Spinal cord (tissue), 10 donors: ENCODE data around the gene ATP8A2. TPM values are rescaled to one million over a fixed set of nuclear protein-coding genes. Genes with fewer than 3 reads are reported as not detected.

Experiments used
- DNase-seq, 6 donors: peaks; one replicate each; pipeline versions ENCODE4 v3.0.0 to v3.0.0-alpha.2; 2013 to 2015; ENCODE audit warnings: low spot score in 6 of 6, low read depth in 4 of 6
- H3K27ac ChIP-seq: one replicate; pipeline ENCODE4 v1.5.1; 2013; ENCODE audit warnings: low read depth, low read length, control low read depth
- H3K27me3 ChIP-seq: one replicate; pipeline ENCODE4 v1.6.1; 2013; ENCODE audit warnings: low read length; ENCODE audit not compliant: control insufficient read depth, insufficient read depth
- H3K36me3 ChIP-seq: one replicate; pipeline ENCODE4 v1.6.1; 2013; ENCODE audit warnings: low read length; ENCODE audit not compliant: control insufficient read depth, insufficient read depth
- H3K4me1 ChIP-seq: one replicate; pipeline ENCODE4 v1.6.1; 2013; ENCODE audit warnings: low read length; ENCODE audit not compliant: control insufficient read depth, insufficient read depth
- H3K4me3 ChIP-seq: one replicate; pipeline ENCODE4 v1.5.1; 2013; ENCODE audit warnings: low read depth, low read length, control low read depth
- H3K9me3 ChIP-seq: one replicate; pipeline ENCODE4 v1.6.1; 2013; ENCODE audit warnings: low read length; ENCODE audit not compliant: control insufficient read depth, insufficient read depth
- WGBS: methylation state at CpG from one replicate; pipeline ENCODE4 v1.1.5; 2013; ENCODE audit warnings: missing lambda C conversion rate; ENCODE audit not compliant: insufficient coverage; 5-methylcytosine and 5-hydroxymethylcytosine counted together
- polyA plus RNA-seq, 2 donors: library from polyadenylated mRNA; unstranded; fragments of 120-200 nt; gene quantifications; one replicate each; pipeline ENCODE4 v1.2.1, GENCODE V29; 2013; ENCODE audit not compliant: insufficient read length in 2 of 2
- total RNA-seq, 2 donors: library from RNA; depleted of rRNA in 1 of 2; stranded (reverse); fragments of 120-200 nt in 1 of 2; fragments of >200 nt in 1 of 2; gene quantifications; one replicate each; pipeline versions ENCODE4 v1.2.3 to v1.2.4, GENCODE V29; 2013 to 2014
- donor health status: healthy.

Gene ATP8A2
- total and polyA plus RNA-seq, 4 donors = 14.9 to 59.0 (median 28.0) TPM

GRCh38 chr13:25873242-25873612 lies 501.5 kb downstream of the ATP8A2 start:
- no CpG with 5 or more reads among the region's 2 CpGs for WGBS
- Histone ChIP-seq H3K27ac (no peak overlapping the region), H3K27me3 (no peaks in the 10 kb centered on the region), H3K9me3 (no peaks in the 10 kb centered on the region), H3K4me3 (no peak overlapping the region), H3K4me1 (no peaks in the 10 kb centered on the region), H3K36me3 (no peaks in the 10 kb centered on the region)
- no peak for DNase-seq

GRCh38 chr13:25874064-25874737 lies 502.4 kb downstream of the ATP8A2 start:
- Histone ChIP-seq H3K9me3 (no peaks in the 10 kb centered on the region), H3K4me3 (no peak overlapping the region), H3K27ac (no peak overlapping the region), H3K36me3 (no peaks in the 10 kb centered on the region), H3K4me1 (no peaks in the 10 kb centered on the region), H3K27me3 (no peaks in the 10 kb centered on the region)
- 88% methylated on average over 7 of the region's 11 CpGs for WGBS
- no peak for DNase-seq

DNA sequence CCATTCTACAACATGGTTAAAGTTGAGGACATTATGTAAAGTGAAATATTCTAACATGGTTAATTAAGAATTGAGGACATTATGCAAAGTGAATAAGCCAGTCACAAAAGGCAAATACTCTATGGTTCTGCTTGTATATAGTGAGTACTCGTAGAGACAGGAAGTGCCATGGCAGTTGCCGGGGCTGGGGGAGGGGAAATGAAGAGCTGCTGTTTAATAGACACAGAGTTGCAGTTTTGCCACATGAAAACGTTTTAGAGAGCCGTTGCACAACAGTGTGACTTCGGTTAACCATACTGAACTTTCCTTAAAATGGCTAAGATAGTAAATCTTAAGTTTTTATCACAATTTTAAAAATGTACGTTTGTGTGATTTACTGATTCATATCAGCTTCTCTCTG lies 503.1 kb downstream of the ATP8A2 start:
- no peak overlapping the region for H3K27ac ChIP-seq
- no peaks in the 10 kb centered on the region for H3K36me3 ChIP-seq
- DNase-seq = no peak
- H3K4me3 ChIP-seq = no peak overlapping the region
- H3K27me3 ChIP-seq = no peaks in the 10 kb centered on the region
- no peaks in the 10 kb centered on the region for H3K9me3 ChIP-seq
- no peaks in the 10 kb centered on the region for H3K4me1 ChIP-seq
- WGBS = no CpG with 5 or more reads among the region's 6 CpGs

DNA sequence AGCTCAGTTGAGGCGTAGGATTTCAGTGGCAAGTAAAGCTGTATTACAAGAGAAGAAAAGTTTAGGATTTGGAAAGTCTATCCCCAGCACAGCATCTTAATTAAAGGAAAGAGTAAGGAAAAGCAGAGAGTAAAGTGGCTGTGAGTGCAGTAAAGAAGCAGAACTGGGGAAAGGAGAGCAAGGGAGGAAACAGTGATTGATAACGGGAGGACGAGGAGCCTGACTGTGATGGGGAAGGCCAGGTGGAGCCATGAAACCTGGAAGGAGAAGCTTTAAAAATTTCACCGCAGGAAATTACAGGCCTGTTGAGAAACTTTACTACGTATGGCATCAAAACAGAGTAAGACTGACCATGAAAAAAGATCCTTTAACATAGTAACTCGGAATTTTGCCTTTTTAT lies 504.5 kb downstream of the ATP8A2 start:
- Histone ChIP-seq H3K27ac (no peak overlapping the region), H3K4me3 (no peak overlapping the region), H3K9me3 (no peaks in the 10 kb centered on the region), H3K36me3 (no peaks in the 10 kb centered on the region), H3K4me1 (no peaks in the 10 kb centered on the region), H3K27me3 (no peaks in the 10 kb centered on the region)
- no peak for DNase-seq
- 77% methylated on average over 3 of the region's 6 CpGs for WGBS

DNA sequence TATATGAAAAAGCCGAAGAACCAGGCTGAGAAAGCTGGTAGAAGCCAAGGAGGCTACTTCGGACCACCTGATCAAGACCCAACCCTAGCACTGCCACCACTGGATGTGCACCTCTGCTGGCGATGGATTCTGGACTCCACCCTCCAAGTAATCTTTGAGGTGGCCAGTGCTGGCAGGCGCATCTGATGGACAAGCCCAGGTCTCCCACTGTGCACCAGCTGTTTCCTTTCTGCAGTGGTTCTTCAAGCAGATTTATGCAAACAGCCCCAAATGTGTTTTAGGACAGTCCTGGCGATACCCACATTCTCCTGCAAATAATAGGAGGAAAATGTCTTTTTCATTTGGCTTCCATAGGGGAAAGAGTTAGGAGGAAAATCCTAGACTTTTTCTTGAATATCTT lies 507.7 kb downstream of the ATP8A2 start:
- H3K27me3 ChIP-seq = peaks cover 6% of the 10 kb centered on the region
- 81% methylated on average over 3 of the region's 5 CpGs for WGBS
- no peaks in the 10 kb centered on the region for H3K36me3 ChIP-seq
- H3K27ac ChIP-seq = no peak overlapping the region
- H3K9me3 ChIP-seq = no peaks in the 10 kb centered on the region
- H3K4me3 ChIP-seq = no peak overlapping the region
- peaks cover 4% of the 10 kb centered on the region for H3K4me1 ChIP-seq
- DNase-seq = no peak

DNA sequence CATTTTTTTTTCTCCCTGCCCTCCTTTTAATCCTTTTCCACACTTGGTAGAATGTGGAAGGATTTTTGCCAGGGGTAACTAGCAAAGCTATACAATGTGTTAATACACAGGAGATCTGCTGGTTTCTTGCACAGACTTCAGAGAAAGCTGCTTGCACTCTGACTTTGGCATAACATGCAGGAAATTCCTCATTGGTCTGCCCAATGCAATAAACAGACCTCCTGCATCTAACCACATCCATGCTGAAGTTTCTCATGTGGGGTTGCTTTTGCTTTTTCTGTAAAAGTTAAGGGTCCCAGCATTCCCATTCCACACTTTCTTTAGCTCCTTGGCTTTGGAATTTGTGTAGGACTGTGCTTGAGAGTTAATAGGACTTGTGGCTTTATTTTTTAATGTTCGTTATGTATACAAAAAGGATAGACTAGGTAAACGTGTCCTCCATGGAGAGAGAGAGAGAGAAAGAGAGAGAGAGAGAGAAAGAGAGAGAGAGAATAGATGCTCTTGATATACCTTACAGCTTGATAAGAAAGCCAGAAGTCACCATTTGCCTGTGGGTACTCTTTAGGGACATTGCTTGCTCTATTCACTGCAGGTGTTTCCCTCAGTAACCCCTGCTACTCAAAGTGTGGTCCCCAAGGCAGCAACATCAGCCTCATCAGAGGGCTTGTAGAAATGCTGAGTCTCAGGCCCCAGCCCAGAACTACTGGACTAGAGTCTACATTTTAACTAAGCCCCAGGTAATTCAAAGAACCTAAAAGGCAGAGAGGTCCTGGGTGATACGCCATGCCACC lies 509.6 kb downstream of the ATP8A2 start:
- 100% methylated on average over 1 of the region's 3 CpGs for WGBS
- H3K4me3 ChIP-seq = no peak overlapping the region
- H3K27ac ChIP-seq = no peak overlapping the region
- peaks cover 6% of the 10 kb centered on the region for H3K27me3 ChIP-seq
- DNase-seq = no peak
- H3K4me1 ChIP-seq = peaks cover 5% of the 10 kb centered on the region
- no peaks in the 10 kb centered on the region for H3K36me3 ChIP-seq
- H3K9me3 ChIP-seq = no peaks in the 10 kb centered on the region

- H3K4me3 ChIP-seq = no peak overlapping the region
- no peaks in the 10 kb centered on the region for H3K36me3 ChIP-seq
- H3K4me1 ChIP-seq = peaks cover 7% of the 10 kb centered on the region
- H3K27me3 ChIP-seq = peaks cover 6% of the 10 kb centered on the region
- WGBS = 11% methylated on average over 7 of the region's 12 CpGs
- H3K27ac ChIP-seq = no peak overlapping the region
- peak in 2 of 6 donors; percentile 49 to 67 for DNase-seq
- H3K9me3 ChIP-seq = no peaks in the 10 kb centered on the region
Observed at GRCh38 chr13:25881971-25882451, 510.2 kb downstream of the ATP8A2 start.

GRCh38 chr13:25882466-25883357 lies 510.9 kb downstream of the ATP8A2 start:
- Histone ChIP-seq H3K4me3 (no peak overlapping the region), H3K27ac (no peak overlapping the region), H3K27me3 (peaks cover 6% of the 10 kb centered on the region), H3K36me3 (no peaks in the 10 kb centered on the region), H3K9me3 (no peaks in the 10 kb centered on the region), H3K4me1 (peaks cover 7% of the 10 kb centered on the region)
- no peak for DNase-seq
- WGBS = 86% methylated on average over 7 of the region's 8 CpGs

- WGBS = no CpG with 5 or more reads among the region's 4 CpGs
- no peaks in the 10 kb centered on the region for H3K9me3 ChIP-seq
Observed at GRCh38 chr13:25885418-25885817, 513.6 kb downstream of the ATP8A2 start.

More at GRCh38 chr13:25885418-25885817, 513.6 kb downstream of the ATP8A2 start:
- peak in 1 of 6 donors; percentile 41 for DNase-seq
- no peak overlapping the region for H3K4me3 ChIP-seq
- H3K4me1 ChIP-seq = peaks cover 7% of the 10 kb centered on the region
- H3K36me3 ChIP-seq = no peaks in the 10 kb centered on the region
- peaks cover 6% of the 10 kb centered on the region for H3K27me3 ChIP-seq
- no peak overlapping the region for H3K27ac ChIP-seq
